GM12874 (cell line): ENCODE measurements around the gene TANGO6.

Experiments used
- CTCF ChIP-seq: IDR thresholded peaks from 2 replicates; pipeline ENCODE4 v1.5.1; 2011; ENCODE audit warnings: low read depth, mild to moderate bottlenecking, control low read depth, low read length, moderate library complexity; ENCODE audit not compliant: insufficient read depth

Gene TANGO6

GRCh38 chr16:69071036-69071435 is 227.7 kb downstream of the TANGO6 start:
- no peak for TF ChIP-seq CTCF

GRCh38 chr16:69072640-69072974 is 229.3 kb downstream of the TANGO6 start:
- TF ChIP-seq CTCF: no peak

DNA sequence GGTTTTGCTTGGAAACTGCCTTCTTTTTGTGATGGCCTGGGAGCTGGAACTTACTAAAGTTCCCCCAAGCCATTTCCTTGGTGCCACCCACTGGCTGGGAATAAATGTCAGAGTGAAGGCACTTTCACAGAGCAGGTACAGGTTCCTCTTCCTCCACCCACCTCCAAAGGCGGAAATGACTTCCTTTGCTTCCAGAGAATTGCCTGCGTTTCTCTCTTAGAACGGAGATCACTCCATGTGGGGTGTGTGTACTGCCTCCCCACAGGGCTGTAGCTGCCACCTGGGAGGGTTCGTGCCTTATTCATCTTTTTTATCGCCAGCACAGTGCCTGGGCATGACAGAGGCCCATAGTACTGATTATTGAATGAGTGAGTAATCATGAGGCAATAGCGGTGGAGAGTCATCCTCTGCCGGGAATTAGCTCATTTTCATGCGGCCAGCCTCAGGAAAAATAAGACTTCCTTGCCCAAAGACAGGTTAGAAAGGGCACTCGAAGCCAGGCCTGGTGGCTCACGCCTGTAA is 229.9 kb downstream of the TANGO6 start:
- TF ChIP-seq CTCF: no peak

GRCh38 chr16:69077251-69077650 is 233.9 kb downstream of the TANGO6 start:
- TF ChIP-seq CTCF: no peak

DNA sequence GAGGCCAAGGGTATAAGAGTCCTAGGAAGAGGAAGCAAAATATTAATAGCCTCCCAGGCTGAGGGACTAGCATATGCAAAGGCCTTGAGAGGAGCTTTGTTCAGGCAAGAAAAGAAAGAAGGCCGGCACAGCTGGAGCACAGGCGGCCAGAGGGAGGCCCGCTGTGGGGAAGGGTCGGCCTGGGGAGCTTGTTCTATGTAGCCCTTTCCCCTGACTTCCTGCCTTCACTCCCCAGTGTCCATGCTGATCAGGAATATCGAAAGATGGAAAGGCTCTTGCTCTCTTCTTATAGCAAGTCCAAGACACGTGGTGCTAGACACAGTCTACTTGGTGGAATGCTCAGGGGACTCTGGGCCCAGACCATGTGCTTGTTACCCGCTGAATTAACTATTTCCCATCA is 234.7 kb downstream of the TANGO6 start:
- TF ChIP-seq CTCF: no peak

DNA sequence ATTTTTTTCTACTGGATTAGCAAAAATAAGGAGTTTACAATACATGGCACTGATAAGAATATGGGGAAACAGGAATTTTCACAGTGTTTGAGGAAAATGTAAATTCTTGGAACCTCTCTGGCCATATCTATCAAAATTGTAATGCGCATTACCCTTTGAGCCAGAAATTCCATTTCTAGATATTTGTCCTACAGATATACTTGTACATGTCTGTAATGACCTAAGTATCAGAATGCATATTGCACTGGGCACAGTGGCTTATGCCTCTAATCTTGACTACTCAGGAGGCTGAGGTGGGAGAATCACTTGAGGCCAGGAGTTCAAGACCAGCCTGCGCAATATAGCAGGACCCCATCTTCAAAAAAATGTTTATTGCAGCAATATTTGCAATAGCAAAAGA is 236.4 kb downstream of the TANGO6 start:
- TF ChIP-seq CTCF: no peak

DNA sequence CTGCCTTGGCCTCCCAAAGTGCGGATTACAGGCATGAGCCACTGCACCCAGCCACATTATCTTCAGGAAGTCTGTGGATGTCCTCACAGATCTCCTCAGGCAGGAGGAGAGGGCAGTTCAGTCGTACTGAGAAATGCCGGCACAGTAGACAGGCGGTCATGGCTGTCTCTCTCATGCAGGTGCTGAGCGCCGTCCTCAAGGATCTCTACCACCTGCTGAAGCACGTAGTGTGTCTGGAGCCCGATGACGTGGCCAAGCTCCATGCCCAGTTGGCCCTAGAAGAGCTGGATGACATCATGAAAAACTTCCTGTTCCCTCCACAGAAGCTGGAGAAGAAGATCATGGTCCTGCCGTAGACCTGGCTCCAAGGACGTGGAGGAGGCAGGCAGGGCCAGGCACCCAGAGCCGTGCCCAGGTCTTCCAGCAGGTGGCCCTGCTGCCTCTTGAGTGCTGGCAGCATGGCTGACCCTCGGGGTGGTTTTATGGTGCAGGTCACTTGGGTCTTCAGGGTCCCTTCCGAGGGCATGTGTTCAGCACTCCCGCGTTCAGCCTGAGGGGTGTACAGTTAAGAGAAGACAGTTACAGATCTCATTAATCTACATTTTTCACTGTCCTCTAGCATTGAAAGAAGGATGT is 240.1 kb downstream of the TANGO6 start:
- peak; percentile 25; the same call in 1 of the 2 replicates for TF ChIP-seq CTCF
